SW480 (cell line): ENCODE results near the gene ASIC2.

ENCODE experiments used
- DNase-seq: peaks from one replicate; pipeline ENCODE4 v3.0.0-alpha.2; 2016; ENCODE audit warnings: low spot score

Gene ASIC2

GRCh38 chr17:33292981-33293867 is at the start of gene ASIC2:
Gene ASIC2, minus strand, starts transcription at chr17:33293295.
- peak; percentile 26 for DNase-seq

- no peak for DNase-seq
Observed at GRCh38 chr17:33342025-33342424, 48.9 kb upstream of the ASIC2 start.

- no peak for DNase-seq
Observed at GRCh38 chr17:33338242-33338641, 45.1 kb upstream of the ASIC2 start.

GRCh38 chr17:33335491-33336173 is 42.5 kb upstream of the ASIC2 start:
- DNase-seq = peak; percentile 10

GRCh38 chr17:33334703-33335102 is 41.6 kb upstream of the ASIC2 start:
- DNase-seq = no peak

GRCh38 chr17:33330877-33331276 is 37.8 kb upstream of the ASIC2 start:
- no peak for DNase-seq

GRCh38 chr17:33328129-33328528 is 35.0 kb upstream of the ASIC2 start:
- peak; percentile 9 for DNase-seq

- no peak for DNase-seq
Observed at GRCh38 chr17:33324736-33325135, 31.6 kb upstream of the ASIC2 start.

- no peak for DNase-seq
Observed at GRCh38 chr17:33322063-33322462, 29.0 kb upstream of the ASIC2 start.

- no peak for DNase-seq
Observed at GRCh38 chr17:33318241-33318640, 25.1 kb upstream of the ASIC2 start.

GRCh38 chr17:33316746-33317145 is 23.7 kb upstream of the ASIC2 start:
- DNase-seq = no peak

GRCh38 chr17:33310296-33310695 is 17.2 kb upstream of the ASIC2 start:
- DNase-seq = no peak

GRCh38 chr17:33303254-33303653 is 10.2 kb upstream of the ASIC2 start:
- no peak for DNase-seq

- peak; percentile 19 for DNase-seq
Observed at GRCh38 chr17:33302394-33302793, 9.3 kb upstream of the ASIC2 start.

GRCh38 chr17:33300241-33300640 is 7.1 kb upstream of the ASIC2 start:
- no peak for DNase-seq

GRCh38 chr17:33299115-33299514 is 6.0 kb upstream of the ASIC2 start:
- DNase-seq = no peak

GRCh38 chr17:33297643-33298042 is 4.5 kb upstream of the ASIC2 start:
- no peak for DNase-seq

GRCh38 chr17:33294994-33295393 is 1.9 kb upstream of the ASIC2 start:
- no peak for DNase-seq

GRCh38 chr17:33292201-33292980 is 704 bp downstream of the ASIC2 start:
- no peak for DNase-seq

- no peak for DNase-seq
Observed at GRCh38 chr17:33291248-33292200, 1.6 kb downstream of the ASIC2 start.

- DNase-seq = no peak
Observed at GRCh38 chr17:33290253-33290652, 2.8 kb downstream of the ASIC2 start.
